Astrocyte (in vitro differentiated cells and primary cell): ENCODE results near the gene ADRA2C. TPM values are rescaled to one million over a fixed set of nuclear protein-coding genes. Genes with fewer than 3 reads are reported as not detected.

ENCODE experiments used
- DNase-seq: peaks from one replicate; pipeline ENCODE4 v3.0.0-alpha.2; 2010; ENCODE audit warnings: low read depth
- FAIRE-seq: peaks from 2 replicates; lab custom pipeline; 2011; peaks lifted over from hg19 to GRCh38; lab: Jason Lieb, UNC
- H2AFZ ChIP-seq: 2 replicates; pipeline ENCODE4 v1.6.0; 2012; ENCODE audit warnings: low read depth, low read length, inconsistent platforms
- H3K27ac ChIP-seq: 2 replicates; pipeline ENCODE4 v1.5.1; 2011; ENCODE audit warnings: low read depth, low read length, inconsistent platforms
- H3K27me3 ChIP-seq: 2 replicates; pipeline ENCODE4 v1.6.0; 2011; ENCODE audit warnings: low read length, inconsistent platforms; ENCODE audit not compliant: insufficient read depth
- H3K36me3 ChIP-seq: 2 replicates; pipeline ENCODE4 v1.5.1; 2011; ENCODE audit warnings: low read length, inconsistent platforms; ENCODE audit not compliant: insufficient read depth
- H3K4me1 ChIP-seq: 2 replicates; pipeline ENCODE4 v1.5.1; 2011; ENCODE audit warnings: low read length, inconsistent platforms; ENCODE audit not compliant: insufficient read depth
- H3K4me2 ChIP-seq: 2 replicates; pipeline ENCODE4 v1.6.0; 2012; ENCODE audit warnings: low read length, inconsistent platforms
- H3K4me3 ChIP-seq: 2 replicates; pipeline ENCODE4 v1.5.1; 2011; ENCODE audit warnings: low read depth, mild to moderate bottlenecking, low read length, inconsistent platforms; ENCODE audit not compliant: insufficient read depth
- H3K79me2 ChIP-seq: 2 replicates; pipeline ENCODE4 v1.6.0; 2012; ENCODE audit warnings: mild to moderate bottlenecking, low read length, inconsistent platforms; ENCODE audit not compliant: insufficient read depth
- H3K9ac ChIP-seq: 2 replicates; pipeline ENCODE4 v1.6.0; 2012; ENCODE audit warnings: mild to moderate bottlenecking, low read length, inconsistent platforms
- H3K9me3 ChIP-seq: 2 replicates; pipeline ENCODE4 v1.5.1; 2012; ENCODE audit warnings: low read depth, mild to moderate bottlenecking, low read length, inconsistent platforms; ENCODE audit not compliant: insufficient read depth
- H4K20me1 ChIP-seq: 2 replicates; pipeline ENCODE4 v1.6.0; 2012; ENCODE audit warnings: low read length, inconsistent platforms; ENCODE audit not compliant: insufficient read depth
- H3K27ac Mint-ChIP-seq: one replicate; pipeline ENCODE4 v1.8.0; 2021; ENCODE audit warnings: mild to moderate bottlenecking, mixed read lengths; ENCODE audit not compliant: unreplicated experiment
- H3K27me3 Mint-ChIP-seq: one replicate; pipeline ENCODE4 v1.8.0; 2021; ENCODE audit warnings: low read depth, mixed read lengths; ENCODE audit not compliant: unreplicated experiment
- H3K36me3 Mint-ChIP-seq: one replicate; pipeline ENCODE4 v1.8.0; 2021; ENCODE audit warnings: low read depth, mixed read lengths; ENCODE audit not compliant: unreplicated experiment
- H3K4me1 Mint-ChIP-seq: one replicate; pipeline ENCODE4 v1.8.0; 2021; ENCODE audit warnings: low read depth, mixed read lengths; ENCODE audit not compliant: unreplicated experiment
- H3K4me3 Mint-ChIP-seq: one replicate; pipeline ENCODE4 v1.8.0; 2021; ENCODE audit warnings: mild to moderate bottlenecking, moderate library complexity, mixed read lengths; ENCODE audit not compliant: unreplicated experiment
- H3K9me3 Mint-ChIP-seq: one replicate; pipeline ENCODE4 v1.8.0; 2021; ENCODE audit warnings: mild to moderate bottlenecking, mixed read lengths; ENCODE audit not compliant: unreplicated experiment
- CTCF ChIP-seq: IDR thresholded peaks from 2 replicates; pipeline ENCODE4 v1.5.1; 2011; ENCODE audit warnings: low read depth, mild to moderate bottlenecking, inconsistent platforms, low read length, moderate library complexity; ENCODE audit not compliant: insufficient read depth
- EZH2 ChIP-seq: IDR thresholded peaks from 2 replicates; pipeline ENCODE4 v1.6.1; 2012; ENCODE audit warnings: mild to moderate bottlenecking, low read length, inconsistent platforms; ENCODE audit not compliant: insufficient read depth
- total RNA-seq: library from RNA; stranded (reverse); gene quantifications from 2 replicates; pipeline ENCODE4 v1.2.1, GENCODE V29; 2021

The ADRA2C gene
- total RNA-seq, 1 donor from 2014 or later = 4.2 TPM

DNA sequence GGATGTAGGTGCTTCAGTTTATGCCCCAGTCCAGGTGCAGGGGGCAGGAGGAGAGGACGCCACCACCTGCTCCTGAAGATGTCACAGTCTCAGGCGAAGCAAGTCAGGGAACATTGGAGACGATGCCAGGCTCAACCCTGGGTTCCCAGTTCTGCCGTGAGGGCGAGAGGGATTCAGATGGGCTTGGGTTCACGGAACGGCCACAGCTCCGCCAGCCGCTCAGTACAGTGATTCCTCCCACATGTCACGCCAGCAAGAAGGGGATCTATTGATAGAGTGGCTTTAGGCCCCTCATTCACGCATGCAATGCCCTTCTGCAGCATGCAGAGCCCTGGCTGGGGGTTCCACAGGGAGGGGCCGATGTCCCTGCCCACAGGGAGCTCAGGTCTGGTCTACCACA is 34.2 kb downstream of the ADRA2C start:
- Mint-ChIP-seq H3K4me3 (no peak overlapping the region), H3K9me3 (peaks cover 9% of the 10 kb centered on the region), H3K4me1 (no peaks in the 10 kb centered on the region)

GRCh38 chr4:3801521-3801920 is 35.3 kb downstream of the ADRA2C start:
- Histone ChIP-seq H3K9me3 (peaks cover 6% of the 10 kb centered on the region), H3K27ac (no peak overlapping the region), H3K4me1 (no peaks in the 10 kb centered on the region), H3K27me3 (no peaks in the 10 kb centered on the region), H3K9ac (no peak overlapping the region), H3K4me2 (no peak overlapping the region), H2AFZ (no peak overlapping the region), H3K79me2 (no peaks in the 10 kb centered on the region), H4K20me1 (no peaks in the 10 kb centered on the region), H3K4me3 (no peak overlapping the region), H3K36me3 (no peaks in the 10 kb centered on the region)
- H3K27ac Mint-ChIP-seq = no peak overlapping the region
- H3K36me3 Mint-ChIP-seq = peaks cover 2% of the 10 kb centered on the region
- peaks cover 2% of the 10 kb centered on the region for H3K9me3 Mint-ChIP-seq
- TF ChIP-seq CTCF (no peak), EZH2 (no peak)
- peaks cover 36% of the 10 kb centered on the region for H3K27me3 Mint-ChIP-seq
- H3K4me1 Mint-ChIP-seq = no peaks in the 10 kb centered on the region
- no peak for FAIRE-seq
- DNase-seq = no peak
- H3K4me3 Mint-ChIP-seq = no peak overlapping the region

More for the DNA sequence above, 34.2 kb downstream of the ADRA2C start:
- H3K4me2 ChIP-seq = no peak overlapping the region
- H3K9me3 ChIP-seq = peaks cover 9% of the 10 kb centered on the region
- no peak for DNase-seq
- H3K27me3 ChIP-seq = no peaks in the 10 kb centered on the region
- no peak overlapping the region for H3K9ac ChIP-seq
- no peaks in the 10 kb centered on the region for H4K20me1 ChIP-seq
- FAIRE-seq = no peak
- H3K36me3 ChIP-seq = no peaks in the 10 kb centered on the region
- no peak for TF ChIP-seq CTCF
- TF ChIP-seq EZH2 = no peak
- no peak overlapping the region for H3K27ac Mint-ChIP-seq
- H3K79me2 ChIP-seq = no peaks in the 10 kb centered on the region
- H3K27ac ChIP-seq = no peak overlapping the region
- no peak overlapping the region for H3K4me3 ChIP-seq
- peaks cover 35% of the 10 kb centered on the region for H3K27me3 Mint-ChIP-seq
- H3K36me3 Mint-ChIP-seq = peaks cover 2% of the 10 kb centered on the region
- no peaks in the 10 kb centered on the region for H3K4me1 ChIP-seq
- H2AFZ ChIP-seq = no peak overlapping the region

DNA sequence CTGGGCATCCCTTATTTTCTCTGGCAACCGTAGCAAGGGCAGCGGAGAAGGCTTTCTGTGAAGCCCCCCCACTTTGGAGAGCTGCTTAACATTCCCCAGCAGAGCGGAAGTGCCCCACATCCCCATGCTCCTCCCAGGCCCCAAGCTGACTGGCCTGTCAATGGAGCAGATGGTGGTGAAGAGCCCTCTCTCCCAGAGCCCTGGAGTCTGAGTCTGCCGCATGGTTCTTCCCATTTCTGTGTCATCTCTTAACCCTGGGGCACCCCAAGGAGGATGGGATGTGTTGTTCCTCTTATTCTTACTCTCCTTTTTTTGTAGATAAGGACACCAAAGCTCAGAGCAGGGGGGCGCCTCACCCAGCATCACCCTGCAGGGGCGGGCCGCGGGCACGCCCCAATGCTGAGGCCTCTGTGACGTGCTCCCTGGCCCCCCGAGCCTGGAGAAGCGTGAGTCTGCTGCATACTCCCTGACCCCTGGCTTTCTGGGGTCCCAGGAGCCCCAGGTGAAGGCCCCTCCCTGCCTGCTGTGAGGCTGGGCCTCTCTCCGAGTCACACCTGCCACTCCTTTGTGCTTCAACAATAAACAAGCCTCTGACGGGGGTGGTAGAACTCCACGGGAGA is 35.9 kb downstream of the ADRA2C start:
- H3K4me3 Mint-ChIP-seq = no peak overlapping the region
- H3K27ac ChIP-seq = no peak overlapping the region
- no peaks in the 10 kb centered on the region for H3K79me2 ChIP-seq

More for the DNA sequence above, 35.9 kb downstream of the ADRA2C start:
- TF ChIP-seq CTCF (no peak), EZH2 (no peak)
- Histone ChIP-seq H2AFZ (no peak overlapping the region), H3K27me3 (no peaks in the 10 kb centered on the region), H3K9ac (no peak overlapping the region), H3K4me2 (no peak overlapping the region), H3K4me1 (no peaks in the 10 kb centered on the region), H3K9me3 (peaks cover 1% of the 10 kb centered on the region), H4K20me1 (no peaks in the 10 kb centered on the region), H3K4me3 (no peak overlapping the region), H3K36me3 (no peaks in the 10 kb centered on the region)
- no peaks in the 10 kb centered on the region for H3K9me3 Mint-ChIP-seq
- H3K27ac Mint-ChIP-seq = no peak overlapping the region
- DNase-seq = no peak
- no peak for FAIRE-seq
- H3K36me3 Mint-ChIP-seq = peaks cover 2% of the 10 kb centered on the region
- H3K27me3 Mint-ChIP-seq = peaks cover 38% of the 10 kb centered on the region
- H3K4me1 Mint-ChIP-seq = no peaks in the 10 kb centered on the region
